Dermis microvascular lymphatic vessel endothelial cell (primary cell): ENCODE measurements around the gene KCTD21. TPM values are rescaled to one million over a fixed set of nuclear protein-coding genes. Genes with fewer than 3 reads are reported as not detected.
A peak's percentile ranks its signal among the peaks of the same experiment; 100 is the strongest.
"Not testable (repeated sequence)": the region's sequence is repeated elsewhere in the genome, so short reads cannot be mapped to it uniquely, and the experiment has no call there.

Source experiments
- DNase-seq, 2 donors: peaks; one replicate each; pipeline versions ENCODE4 v3.0.0 to v3.0.0-alpha.2; 2010; ENCODE audit warnings: low read depth in 2 of 2
- total RNA-seq: library from RNA; depleted of rRNA; stranded (reverse); fragments of >200 nt; gene quantifications from 2 replicates; pipeline ENCODE4 v1.2.1, GENCODE V29; 2014

The KCTD21 gene
- 3.3 and 6.4 TPM in 2 replicates for total RNA-seq

DNA sequence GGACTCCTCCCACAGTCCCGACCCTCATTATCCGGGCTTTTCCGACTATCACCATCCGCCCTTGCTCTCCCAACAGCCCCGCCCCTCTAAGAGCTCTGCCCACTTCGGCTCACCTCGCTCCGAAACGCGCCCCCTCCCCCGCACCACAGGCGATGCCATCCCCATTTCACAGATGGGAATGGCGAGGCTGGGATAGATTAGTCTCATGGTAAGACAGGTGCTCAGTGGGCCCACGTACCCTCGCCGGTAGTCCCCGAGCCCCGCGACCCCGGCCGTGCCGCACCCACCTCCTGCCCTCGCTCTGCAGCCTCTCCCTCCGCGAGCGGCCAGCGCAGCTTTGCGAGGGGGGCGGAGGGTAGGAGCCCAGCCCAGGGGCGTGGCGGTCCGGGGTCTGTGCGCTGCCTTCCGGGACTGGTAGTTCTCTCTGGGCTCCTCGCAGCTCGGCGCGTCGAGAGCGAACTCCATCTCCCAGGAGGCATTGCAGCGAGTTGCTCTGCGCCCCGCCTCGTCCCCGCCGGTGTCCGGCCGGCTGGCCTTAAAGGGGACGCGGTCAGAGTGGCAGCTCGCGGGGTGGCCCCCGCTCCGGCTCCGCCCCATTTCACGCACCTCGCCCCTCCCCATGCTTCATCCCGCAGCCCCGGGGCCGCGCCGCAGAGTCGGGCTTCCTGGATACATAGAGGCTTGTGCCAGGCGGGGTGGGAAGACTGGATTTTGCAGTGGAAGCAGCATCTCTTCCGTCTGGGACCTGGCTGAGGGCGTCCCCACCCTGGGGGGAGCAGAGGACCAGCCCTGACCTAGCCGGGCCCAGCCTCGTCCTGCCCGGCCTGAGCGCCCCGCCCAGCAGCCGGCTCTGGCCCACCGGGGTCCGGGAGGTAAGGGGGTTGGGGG, at the start of gene KCTD21, which contains the start of gene USP35:
Gene KCTD21 (minus strand): TSS at position 341 of the 888 bp plus-strand sequence. CDS start 14,072 bp downstream, outside the sequence.
Gene USP35 (plus strand): TSS at position 634 of the 888 bp plus-strand sequence. CDS start 7,327 bp downstream, outside the sequence.
- DNase-seq = peak; percentile 93 to 98

DNA sequence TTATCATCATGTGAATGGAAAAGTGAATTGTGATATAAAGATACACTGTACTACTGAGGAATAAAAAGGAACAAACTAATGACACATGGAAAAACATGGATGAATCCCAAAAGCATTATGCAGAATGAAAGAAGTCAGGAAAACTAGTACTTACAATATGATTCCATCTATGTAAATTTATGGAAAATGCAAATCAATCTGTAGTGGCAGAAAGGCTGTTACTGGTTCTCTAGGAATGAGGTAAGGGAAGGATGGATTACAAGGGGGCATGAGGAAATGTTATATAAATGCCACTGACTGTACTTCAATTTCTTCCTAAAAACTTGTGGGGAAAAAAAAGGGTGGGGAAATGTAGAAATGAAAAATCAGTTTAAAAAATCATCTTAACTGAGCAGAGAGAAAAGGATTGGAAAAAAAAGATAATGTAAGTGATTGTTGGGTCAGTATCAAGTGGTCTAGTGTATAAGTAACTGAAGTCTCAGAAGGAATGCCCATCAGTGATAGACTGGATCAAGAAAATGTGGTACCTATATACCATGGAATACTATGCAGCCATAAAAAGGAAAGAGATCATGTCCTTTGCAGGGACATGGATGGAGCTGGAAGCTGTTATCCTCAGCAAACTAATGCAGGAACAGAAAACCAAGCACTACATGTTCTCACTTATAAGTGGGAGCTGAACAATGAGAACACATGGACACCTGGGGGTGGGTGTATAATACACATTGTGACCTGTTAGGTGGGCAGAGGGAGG, 49.0 kb upstream of the KCTD21 start:
- DNase-seq = peak in 1 of 2 donors; percentile 4

DNA sequence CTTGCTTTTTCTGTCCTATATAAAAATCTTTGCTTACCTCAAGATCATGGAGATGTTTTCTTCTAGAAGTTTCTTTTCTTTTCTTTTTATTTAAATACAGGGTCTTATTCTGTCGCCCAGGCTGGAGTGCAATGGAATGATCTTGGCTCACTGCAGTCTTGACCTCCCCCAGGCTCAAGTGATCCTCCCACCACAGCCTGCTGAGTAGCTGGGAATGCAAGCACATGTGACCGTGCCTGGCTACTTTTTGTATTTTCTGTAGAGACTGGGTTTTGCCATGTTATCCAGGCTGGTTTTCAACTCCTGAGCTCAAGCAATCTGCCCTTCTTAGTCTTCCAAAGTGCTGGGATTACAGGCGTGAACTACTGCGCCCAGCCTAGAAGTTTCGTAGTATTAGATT, 45.6 kb upstream of the KCTD21 start:
- DNase-seq = no peak

DNA sequence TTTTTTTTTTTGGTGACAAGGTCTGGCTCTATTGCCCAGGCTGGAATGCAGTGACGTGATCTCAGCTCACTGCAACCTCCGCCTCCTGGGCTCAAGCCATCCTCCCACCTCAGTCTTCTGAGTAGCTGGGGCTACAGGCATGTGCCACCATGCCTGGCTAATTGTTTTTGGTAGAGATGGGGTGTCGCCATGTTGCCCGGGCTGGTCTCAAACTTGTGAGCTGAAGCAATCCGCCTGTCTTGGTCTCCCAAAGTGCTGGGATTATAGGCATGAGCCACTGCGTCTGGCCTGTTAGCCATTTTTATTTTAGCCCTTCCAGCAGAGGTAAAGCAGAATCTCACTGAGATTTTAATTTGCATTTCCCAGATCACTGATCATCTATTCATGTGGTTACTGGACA, 44.6 kb upstream of the KCTD21 start:
- DNase-seq = not testable (repeated sequence)

GRCh38 chr11:78231962-78232501, 43.6 kb upstream of the KCTD21 start:
- DNase-seq = no peak

DNA sequence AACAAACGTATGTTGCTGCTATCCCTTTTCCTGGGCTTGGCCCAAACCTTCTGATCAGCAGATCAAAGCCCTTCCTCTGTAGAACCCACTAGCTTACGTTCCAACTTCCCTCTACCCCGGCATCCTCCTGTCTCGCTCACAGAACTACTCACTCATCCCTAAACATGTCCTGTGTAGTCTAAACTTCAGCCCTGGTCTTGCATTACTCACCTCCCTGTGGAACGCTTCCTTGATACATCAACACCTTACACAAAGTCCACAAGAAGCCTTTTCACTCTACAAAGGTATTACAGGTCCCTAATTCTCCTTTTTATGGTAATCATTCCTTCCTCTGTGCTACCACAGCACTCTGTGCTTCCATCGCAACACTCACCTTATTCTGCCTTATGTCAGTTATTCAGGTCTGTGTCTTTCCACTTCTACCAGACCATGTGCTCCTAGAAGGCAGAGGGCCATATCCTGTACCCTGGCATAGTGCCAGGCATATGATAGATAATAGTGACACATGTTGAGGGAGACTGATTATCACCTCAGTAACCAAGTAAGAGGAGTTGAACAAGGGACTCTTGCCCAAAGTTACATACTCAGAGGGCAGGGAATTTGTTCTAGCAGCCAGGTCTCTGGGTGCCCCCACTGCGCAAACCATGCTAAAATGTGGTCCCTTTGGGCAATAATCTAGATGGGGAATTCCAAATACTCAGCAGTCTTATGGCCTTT, 41.9 kb upstream of the KCTD21 start:
- DNase-seq = peak in 1 of 2 donors; percentile 12

DNA sequence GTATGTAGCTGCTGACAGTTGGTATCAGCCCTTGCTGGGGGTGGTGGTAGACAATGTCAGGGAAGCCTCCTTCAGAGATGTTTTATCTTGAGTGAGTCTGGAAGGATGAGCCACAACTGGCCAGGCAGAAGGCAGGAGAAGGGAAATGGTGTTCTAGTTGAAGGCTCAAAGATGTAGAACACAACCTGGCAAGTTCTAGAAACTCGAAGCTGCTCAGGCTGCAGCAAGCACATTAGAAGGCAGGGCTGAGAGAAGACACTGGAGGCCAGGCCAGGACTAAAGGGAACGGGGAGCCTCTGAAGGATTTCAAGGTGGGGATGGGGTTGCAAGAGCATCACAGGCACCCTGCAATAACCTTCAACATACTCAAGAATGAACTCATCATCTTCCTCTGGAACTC, 40.7 kb upstream of the KCTD21 start:
- DNase-seq = no peak

- DNase-seq = peak; percentile 68 to 83
Measured at GRCh38 chr11:78228467-78228866, 40.0 kb upstream of the KCTD21 start.

- no peak for DNase-seq
Measured at GRCh38 chr11:78227921-78228320, 39.5 kb upstream of the KCTD21 start.

DNA sequence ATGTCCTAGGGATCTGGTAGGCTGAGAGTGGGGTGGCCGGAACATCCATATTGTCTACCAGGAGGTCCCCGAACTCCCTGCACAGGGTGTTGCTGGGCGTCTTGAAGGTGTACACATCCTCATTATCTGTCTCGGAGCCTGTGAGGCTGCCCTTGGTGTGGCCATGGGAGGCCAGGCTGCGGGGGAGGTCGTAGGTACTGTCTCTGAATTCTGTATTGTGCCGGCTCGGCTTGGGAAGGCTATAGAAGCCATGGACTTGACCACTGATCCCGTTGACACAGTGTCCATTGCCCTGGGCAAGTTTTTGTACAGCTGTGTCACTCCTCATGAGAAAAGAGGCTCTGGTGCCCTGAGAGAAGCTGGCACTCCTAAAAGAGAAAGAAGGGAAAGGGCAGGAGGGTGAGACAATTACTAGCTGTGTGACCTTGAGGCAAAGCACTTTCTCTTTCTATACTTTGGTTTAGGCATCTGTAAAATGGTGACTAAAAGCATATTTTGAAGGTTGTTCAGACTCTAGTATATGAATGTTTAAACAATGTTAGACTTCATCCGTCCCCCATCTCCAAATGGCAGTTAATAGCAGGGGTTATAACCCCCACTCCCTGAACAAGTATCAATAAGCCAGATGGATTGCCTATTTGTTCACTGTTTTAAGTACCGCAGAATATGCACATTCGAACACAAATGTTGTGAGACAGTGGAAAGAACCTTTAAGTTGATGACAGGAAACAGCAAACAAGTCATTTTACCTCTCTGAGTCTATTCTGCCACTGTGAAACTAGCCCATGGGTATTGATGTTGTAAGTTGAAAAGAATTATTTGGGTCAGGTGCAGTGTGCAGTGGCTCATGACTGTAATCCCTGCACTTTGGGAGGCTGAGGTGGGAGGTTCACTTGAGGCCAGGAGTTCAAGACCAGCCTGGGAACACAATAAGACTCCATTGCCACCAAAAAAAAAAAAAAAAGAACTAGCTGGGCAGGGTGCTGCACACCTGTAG, 38.6 kb upstream of the KCTD21 start:
- no peak for DNase-seq

DNA sequence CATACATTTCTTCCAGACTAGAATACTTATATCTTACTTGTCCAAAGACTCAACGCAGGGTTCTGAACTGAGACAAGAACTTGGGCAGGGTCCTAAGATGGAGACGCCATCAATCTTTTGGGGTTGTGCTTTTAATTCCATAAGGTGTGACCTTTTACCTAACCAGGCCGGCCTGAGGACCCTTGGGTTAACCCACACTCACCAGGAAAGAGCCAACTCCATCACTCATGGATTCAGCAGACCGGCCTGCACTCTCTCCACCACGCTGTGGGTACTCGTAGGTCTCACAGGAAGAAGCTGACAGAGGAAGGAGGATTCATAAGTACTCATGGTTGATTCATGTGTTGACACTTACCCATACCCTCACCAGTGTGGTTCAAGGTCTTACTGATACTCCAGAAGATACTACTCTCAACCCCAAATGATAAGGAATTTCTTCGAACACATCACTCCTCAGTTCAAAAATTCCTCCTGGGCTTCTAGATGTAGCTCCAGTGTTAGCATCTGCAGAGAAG, 36.5 kb upstream of the KCTD21 start:
- no peak for DNase-seq

GRCh38 chr11:78224506-78224905, 36.1 kb upstream of the KCTD21 start:
- DNase-seq = no peak

DNA sequence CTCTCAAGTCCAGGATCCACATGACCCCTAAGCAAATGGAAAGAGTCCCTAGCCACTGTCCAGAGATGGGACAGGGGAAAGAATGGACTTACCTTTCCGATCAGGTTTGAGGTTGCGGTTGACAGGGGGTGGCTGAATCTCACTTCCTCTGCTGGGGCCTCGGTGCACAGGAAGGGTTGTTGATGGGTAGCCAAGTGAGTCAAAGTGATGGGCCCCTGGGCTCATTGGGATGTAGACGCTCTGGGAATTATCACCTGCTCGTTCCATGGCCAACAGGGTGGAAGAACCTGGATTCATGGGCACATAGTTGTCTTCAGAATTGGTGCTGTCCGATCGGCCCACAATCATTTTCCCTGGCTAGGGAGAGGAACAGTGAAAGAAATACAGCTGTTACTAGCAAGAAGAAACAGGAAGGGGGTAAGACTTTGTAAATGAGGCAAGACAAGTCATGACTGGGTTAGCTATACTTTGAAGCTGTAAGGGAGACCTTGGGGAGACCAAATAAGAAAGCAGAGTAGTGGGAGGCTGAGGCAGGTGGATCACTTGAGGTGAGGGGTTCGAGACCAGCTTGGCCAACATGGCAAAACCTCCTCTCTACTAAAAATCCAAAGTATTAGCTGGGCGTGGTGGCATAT, 35.0 kb upstream of the KCTD21 start:
- DNase-seq = no peak

DNA sequence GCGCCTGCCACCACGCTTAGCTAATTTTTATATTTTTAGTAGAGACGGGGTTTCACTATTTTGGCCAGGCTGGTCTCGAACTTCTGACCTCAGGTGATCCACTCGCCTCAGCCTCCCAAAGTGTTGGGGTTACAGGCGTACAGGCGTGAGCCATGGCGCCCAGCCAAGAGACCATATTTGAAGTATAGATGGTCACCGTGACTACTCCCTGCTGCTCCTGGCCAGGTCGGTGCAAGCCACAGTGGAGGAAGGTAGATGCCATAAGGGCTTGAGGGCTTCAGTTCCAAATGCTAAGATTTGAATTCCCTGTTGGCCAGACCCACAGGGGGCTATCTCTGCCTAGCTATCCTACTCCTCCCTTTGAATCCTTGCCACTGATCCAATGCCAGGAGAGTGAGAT, 34.3 kb upstream of the KCTD21 start:
- not testable (repeated sequence) for DNase-seq

GRCh38 chr11:78221396-78222315, 33.2 kb upstream of the KCTD21 start:
- no peak for DNase-seq

DNA sequence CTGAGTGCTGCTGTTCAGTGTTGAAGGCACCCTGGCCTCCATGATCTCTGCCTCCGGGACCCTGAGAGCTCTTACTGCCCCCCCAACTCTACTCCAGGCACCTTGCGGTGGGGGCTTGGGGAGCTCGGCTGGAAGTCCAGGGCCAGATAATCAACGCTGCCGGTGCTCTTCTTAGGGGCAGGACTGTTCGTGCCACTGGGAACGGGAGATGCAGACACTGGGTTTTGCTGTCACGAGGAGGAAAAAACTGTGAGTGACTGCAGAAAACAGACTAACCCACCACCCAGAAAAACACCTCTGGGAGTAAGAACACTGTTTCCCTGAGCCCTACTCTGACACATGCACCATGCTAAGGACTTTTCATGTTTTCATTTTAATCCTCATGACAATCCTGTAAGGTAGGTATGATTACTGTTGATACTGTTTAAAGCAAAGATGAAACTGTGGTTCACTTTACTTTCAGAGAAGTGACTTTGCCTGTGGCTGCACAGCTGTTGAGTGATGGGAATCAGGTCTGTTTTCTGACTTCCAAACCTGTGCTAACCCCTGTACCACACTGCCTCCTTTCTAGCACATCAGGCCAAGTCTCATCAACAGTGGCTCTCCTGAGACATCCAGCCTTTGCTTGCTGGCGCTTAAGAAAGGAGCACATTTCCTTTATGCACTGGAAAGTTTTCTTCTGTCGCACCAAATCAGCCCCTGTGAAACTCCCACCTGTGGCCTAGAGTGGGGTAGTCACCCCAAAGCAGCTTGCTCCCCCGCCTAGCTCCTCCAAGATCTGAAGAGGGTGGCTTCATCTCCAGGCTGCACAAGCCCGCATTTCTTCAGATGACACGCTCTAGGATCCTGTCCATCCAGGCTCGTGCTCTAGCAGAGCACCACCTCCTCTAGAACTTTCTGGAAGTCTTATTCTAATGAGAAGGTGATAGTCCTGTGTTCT, 32.1 kb upstream of the KCTD21 start:
- DNase-seq = no peak

DNA sequence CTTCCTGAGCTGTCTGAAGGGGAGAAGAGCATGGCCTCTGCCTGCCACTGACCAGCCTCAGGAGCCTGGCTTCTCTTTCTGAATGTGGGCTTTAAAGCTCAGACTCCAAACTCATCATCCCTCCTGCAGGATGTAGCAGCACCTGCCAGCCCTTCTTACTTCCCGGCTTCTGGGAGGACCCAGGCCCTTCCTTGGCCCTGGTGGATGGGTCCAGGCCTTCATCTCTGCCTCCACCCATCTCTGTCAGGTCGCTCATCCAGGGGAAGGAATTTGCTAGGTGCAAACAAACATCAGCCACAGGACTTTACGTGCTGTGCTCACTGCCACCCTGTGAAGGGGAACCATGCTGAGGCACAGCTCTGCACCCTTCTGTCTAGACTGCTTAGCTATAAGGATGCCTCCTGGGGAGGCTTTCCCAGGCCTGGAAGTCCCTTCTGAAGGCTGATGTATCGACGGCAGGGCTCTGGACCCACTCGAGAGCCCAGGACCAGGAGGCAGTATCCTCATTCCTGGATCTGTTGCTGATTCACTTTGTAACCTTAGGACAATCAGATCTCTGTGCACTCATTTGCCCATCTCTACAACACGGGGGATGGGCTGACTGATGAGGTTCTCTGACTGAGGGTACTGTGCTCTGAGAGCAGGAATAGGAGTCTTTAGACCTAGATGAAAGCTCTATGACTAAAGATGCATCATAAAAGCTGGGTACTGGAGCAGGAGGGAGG, 31.2 kb upstream of the KCTD21 start:
- DNase-seq = no peak
